Measurements from ENCODE around the gene RNU7-1. TPM values are rescaled to one million over a fixed set of nuclear protein-coding genes. Genes with fewer than 3 reads are reported as not detected.
A peak's percentile ranks its signal among the peaks of the same experiment; 100 is the strongest.

RNU7-1 gene
- total RNA-seq, 1 donor from 2014 or later: not detected

GRCh38 chr12:6935371-6936193 is 8.0 kb upstream of the RNU7-1 start:
- DNase-seq (ENCODE audit: low read depth): no peak
- TF ChIP-seq CTCF (conservative IDR thresholded peaks at IDR 0.05; ENCODE audit: low read depth, low read length): no peak
- no peak overlapping the region for H3K4me3 ChIP-seq (ENCODE audit: low read depth, low read length)

- no peak for TF ChIP-seq CTCF (conservative IDR thresholded peaks at IDR 0.05; ENCODE audit: low read depth, low read length)
- no peak for DNase-seq (ENCODE audit: low read depth)
- no peak overlapping the region for H3K4me3 ChIP-seq (ENCODE audit: low read depth, low read length)
Observed at GRCh38 chr12:6936194-6936635, 7.4 kb upstream of the RNU7-1 start.

GRCh38 chr12:6936636-6937480 is 6.8 kb upstream of the RNU7-1 start:
- no peak for TF ChIP-seq CTCF (conservative IDR thresholded peaks at IDR 0.05; ENCODE audit: low read depth, low read length)
- peak overlapping the region; percentile 68 for H3K4me3 ChIP-seq (ENCODE audit: low read depth, low read length)
- no peak for DNase-seq (ENCODE audit: low read depth)

GRCh38 chr12:6937481-6938352 is 5.9 kb upstream of the RNU7-1 start:
- H3K4me3 ChIP-seq (ENCODE audit: low read depth, low read length): peak overlapping the region; percentile 68
- TF ChIP-seq CTCF (conservative IDR thresholded peaks at IDR 0.05; ENCODE audit: low read depth, low read length): peak; percentile 85
- no peak for DNase-seq (ENCODE audit: low read depth)

GRCh38 chr12:6938353-6939190 is 5.0 kb upstream of the RNU7-1 start:
- TF ChIP-seq CTCF (conservative IDR thresholded peaks at IDR 0.05; ENCODE audit: low read depth, low read length): no peak
- DNase-seq (ENCODE audit: low read depth): no peak
- H3K4me3 ChIP-seq (ENCODE audit: low read depth, low read length): peak overlapping the region; percentile 68

GRCh38 chr12:6939191-6939540 is 4.5 kb upstream of the RNU7-1 start:
- H3K4me3 ChIP-seq (ENCODE audit: low read depth, low read length): no peak overlapping the region
- no peak for DNase-seq (ENCODE audit: low read depth)
- no peak for TF ChIP-seq CTCF (conservative IDR thresholded peaks at IDR 0.05; ENCODE audit: low read depth, low read length)

Measured in epithelial cell of proximal tubule (primary cell).